Stimulated activated CD4-positive, alpha-beta T cell treated with anti-CD3 and anti-CD28 coated beads, TNF-alpha, amount 100 ng/mL, for 48 hours (primary cell): ENCODE data around the gene NRIP3.
A peak's percentile ranks its signal among the peaks of the same experiment; 100 is the strongest.
"Not testable (repeated sequence)": the region's sequence is repeated elsewhere in the genome, so short reads cannot be mapped to it uniquely, and the experiment has no call there.

ENCODE experiments used
- DNase-seq, 3 donors: peaks; one replicate each; pipeline ENCODE4 v3.0.0-alpha.2; 2020; ENCODE audit warnings: low read depth in 3 of 3

Gene NRIP3

GRCh38 chr11:8971924-8972316 is 31.9 kb downstream of the NRIP3 start:
- DNase-seq: no peak

DNA sequence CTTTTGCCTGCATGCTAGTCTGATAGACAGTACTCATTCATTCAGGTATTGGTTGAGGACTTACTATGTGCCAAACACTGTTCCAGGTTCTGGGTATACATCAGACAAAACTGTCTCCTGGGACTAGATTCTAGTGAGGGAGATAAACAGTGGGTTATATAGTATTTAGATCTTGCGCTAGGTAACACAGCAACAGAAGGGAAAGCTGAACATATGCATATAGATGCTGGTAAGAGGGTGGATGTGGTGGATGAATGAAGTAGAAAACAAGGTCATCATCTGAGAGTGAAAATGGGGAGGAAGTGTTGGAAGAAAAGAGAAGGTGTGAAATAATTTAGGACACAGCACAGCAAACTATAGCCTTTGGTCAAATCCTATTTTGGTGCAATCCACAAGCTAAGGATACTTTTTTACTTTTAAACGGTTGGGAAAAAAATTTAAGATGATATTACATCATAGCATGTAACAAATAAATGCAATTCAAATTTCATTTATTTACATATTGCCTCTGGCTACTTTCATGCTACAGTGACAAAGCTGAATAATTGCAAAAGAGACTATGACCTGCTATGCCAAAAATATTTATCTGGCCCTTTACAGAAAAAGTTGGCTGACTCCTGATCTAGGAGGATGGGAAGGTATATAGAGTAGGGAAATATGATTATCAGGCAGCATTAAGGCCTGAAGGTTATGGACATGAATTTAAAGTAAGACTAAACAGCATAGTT is 32.4 kb downstream of the NRIP3 start:
- DNase-seq: no peak

GRCh38 chr11:8967184-8967583 is 36.6 kb downstream of the NRIP3 start:
- no peak for DNase-seq

GRCh38 chr11:8964324-8965320 is 39.2 kb downstream of the NRIP3 start, which contains the start of gene TMEM9B:
TSS of gene TMEM9B (minus strand) at chr11:8964442. CDS start at chr11:8964313, 129 bp downstream.
- DNase-seq: peak; percentile 67 to 77 (median 71)

DNA sequence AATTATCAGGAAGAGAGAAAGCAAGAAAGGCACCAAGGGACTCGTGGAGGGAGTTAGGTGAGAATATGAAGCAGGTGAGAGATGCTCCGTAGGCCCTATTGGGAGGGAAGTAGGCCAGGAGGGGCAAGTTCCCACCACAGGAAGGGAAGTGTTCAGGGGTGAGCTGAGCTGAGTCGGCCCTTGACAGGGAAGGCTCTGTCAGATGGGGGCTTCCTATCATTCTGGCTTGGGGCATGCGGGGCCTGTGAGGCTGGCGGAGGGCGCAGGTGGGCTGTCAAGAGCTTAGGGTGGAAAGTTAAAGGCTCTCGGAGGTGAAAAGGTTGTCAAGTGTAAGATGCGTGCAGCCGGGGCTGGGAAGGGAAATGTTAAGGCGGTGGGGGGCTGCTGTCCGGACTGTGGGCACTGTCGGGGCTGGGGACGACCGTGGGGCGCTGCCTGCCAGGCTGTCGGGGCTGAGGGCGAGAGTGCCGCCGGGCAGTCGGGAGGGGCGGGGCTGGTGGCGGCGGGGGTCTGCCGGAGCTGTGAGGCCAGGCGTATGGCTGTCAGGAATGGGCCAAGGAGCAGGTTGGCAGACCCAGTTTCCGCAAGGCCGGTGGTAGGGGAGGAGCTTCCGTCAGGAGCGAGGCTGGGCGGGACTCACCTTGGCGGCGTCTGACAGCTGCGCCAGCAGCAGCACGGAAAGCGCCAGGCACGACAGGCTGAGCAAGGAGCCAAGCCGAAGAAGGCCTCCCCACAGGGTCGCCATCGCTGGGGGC is 40.1 kb downstream of the NRIP3 start:
- DNase-seq: peak; percentile 55 to 78 (median 59)

GRCh38 chr11:8962841-8963240 is 41.0 kb downstream of the NRIP3 start:
- DNase-seq: no peak

DNA sequence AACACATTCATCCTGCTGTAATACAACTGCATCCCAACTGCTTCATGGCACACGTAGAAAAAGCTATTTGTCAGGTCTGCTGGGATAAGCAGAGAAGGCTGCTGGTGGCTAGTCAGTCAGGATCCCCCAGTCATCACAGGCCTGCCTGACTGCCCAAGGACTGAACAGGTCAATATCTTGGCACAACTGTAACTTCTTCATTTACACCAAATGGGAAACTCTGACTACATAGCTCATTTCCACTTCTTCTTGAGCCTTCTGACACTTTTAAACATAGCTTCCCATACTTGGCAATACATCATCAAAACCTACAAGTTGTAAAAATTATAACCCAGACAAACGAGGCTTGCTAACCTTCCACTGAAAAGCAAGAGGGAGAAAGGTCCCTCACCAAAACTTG is 42.4 kb downstream of the NRIP3 start:
- DNase-seq: no peak

GRCh38 chr11:8959546-8960166 is 44.1 kb downstream of the NRIP3 start:
- peak in 1 of 3 donors; percentile 26 for DNase-seq

DNA sequence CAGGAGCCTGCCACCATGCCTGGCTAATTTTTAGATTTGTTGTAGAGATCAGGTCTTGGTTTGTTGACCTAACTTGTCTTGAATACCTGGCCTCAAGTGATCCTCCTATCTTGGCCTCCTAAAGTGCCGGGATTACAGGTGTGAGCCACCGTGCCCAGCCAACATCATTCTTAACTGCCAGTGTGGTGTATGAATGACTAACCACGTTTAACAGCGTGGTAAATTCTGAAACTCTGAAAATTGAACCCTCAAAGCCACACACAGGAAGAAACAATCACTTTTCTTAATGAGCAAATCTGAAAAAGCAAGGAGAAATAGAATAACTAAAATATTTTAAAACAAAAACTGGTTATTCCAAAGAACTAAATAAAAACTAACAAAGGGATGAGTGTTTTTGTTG is 46.9 kb downstream of the NRIP3 start:
- DNase-seq: no peak

DNA sequence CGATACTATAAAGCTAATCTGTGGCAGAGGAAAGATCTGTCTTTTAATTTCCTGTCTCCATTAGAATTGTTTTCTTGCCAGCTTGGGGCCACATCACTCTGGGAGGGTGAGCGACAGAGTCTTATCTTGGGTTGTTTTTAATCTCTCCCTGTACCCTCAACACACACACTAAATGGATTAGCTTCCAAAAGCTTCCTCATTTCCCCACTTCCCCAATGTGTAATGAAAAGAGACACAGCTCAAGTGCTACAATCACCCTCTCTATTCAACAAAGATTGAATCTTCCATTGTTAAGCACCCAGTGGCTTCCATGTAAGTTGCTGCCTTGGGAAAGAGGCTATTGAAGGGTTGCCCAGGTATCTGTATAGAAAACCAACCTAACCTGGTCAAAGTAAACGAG is 54.9 kb downstream of the NRIP3 start:
- DNase-seq: no peak

DNA sequence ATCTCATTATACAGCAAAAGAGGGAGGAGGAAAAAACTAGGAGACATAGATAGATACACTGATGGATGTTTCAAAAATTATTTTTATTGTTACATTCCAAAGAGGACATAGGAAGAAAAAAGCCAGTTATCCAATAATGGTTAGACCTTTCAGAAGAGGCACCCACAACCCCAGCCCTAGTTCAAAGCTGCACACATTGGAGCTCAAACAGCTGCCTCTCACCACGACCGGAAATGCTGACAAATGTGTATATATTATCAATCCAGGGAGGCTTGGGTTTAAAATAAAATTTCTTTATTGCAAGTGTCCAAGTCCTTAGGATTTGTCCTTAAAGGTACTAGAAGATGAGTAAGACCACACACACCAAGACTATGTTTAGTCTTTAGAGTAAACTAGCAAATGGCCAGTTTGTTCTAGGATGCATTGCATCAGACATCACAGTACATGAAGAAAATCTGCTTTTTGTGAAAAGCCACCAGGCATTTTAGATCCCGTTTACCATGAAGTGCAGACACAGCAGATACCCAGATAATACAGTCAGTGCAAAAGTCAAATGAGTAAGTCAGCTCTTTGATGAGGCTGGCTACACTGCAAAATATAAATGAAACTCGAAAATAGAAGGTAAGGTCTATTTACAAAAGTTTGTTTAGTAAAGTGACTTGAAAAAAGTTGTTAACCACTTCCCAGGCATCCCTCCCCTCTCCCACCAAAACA is 56.4 kb downstream of the NRIP3 start:
- no peak for DNase-seq

- DNase-seq: no peak
Measured at GRCh38 chr11:8942518-8943066, 61.2 kb downstream of the NRIP3 start, which contains the start of gene ASCL3. TSS of gene ASCL3 (minus strand) at chr11:8943016. CDS start at chr11:8938161, 4,855 bp downstream.

- no peak for DNase-seq
Measured at GRCh38 chr11:8941341-8942103, 62.3 kb downstream of the NRIP3 start.

DNA sequence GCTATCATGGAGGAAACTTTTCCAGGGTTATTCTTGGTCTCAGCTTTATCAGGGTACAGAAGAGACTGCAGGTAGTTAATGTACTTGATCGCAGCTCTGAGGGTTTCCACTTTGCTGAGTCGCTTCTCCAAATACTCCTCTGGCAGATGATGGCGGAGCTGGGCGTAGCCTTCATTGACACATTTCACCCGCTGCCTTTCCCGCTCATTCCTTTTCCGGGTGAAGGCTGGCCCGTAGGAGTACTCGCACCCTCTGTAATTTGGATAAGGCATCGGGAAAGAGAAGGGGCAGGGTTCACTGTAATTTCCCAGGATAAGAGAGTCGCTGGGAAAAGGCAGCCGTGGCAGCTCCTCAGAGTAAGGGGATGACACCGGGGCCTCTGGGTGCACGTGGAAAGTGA is 66.1 kb downstream of the NRIP3 start:
- DNase-seq: no peak

- no peak for DNase-seq
Measured at GRCh38 chr11:8937159-8937558, 66.6 kb downstream of the NRIP3 start.

DNA sequence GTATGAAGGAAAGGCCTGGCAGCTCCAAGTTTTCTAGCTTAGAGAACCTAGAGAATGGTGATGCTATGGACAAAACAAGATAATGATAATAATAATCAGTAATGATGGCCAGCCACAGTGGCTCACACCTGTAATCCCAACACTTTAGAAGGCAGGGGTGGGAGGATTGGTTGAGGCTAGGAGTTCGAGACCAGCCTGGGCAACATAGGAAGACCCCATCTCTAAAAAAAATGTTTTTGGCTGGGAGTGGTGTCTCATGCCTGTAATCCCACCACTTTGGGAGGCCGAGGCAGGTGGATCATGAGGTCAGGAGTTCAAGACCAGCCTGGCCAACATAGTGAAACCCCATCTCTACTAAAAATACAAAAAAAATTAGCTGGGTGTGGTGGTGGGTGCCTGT is 68.0 kb downstream of the NRIP3 start:
- DNase-seq: not testable (repeated sequence)

DNA sequence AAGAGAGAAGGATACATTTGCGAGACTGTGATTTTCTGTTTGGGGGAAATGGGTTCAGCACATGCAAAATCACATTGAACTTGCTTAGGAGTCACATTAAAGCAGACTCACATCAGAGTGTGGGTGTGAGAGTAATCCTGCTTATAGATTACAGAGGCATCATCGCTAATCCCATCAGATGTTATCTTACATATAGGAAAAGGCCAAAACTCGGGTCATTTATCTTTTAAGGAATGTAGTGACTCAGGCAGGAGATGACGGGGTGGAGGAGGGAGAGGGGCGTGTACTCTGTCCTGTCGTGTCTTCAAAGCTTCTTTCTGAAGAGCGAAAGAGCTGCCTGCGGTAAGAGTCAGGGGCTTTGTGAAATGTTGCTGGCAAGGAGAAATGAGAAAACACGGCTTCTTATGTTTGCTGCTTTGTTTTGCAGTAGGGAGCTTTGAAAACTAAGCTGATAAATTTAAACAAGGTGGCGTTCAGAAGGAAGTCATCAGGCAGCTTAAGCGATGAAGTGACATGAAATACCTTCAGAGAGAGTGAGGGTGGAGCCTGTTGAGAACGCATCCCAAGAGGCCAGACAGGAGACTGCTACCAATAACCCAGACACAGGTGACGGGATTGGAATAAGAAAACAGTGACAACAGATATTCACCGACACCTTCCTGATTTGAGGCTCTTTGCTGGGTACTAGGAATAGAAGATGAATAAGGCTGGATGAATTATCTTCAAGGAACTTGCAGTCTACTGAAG is 68.9 kb downstream of the NRIP3 start:
- DNase-seq: no peak

DNA sequence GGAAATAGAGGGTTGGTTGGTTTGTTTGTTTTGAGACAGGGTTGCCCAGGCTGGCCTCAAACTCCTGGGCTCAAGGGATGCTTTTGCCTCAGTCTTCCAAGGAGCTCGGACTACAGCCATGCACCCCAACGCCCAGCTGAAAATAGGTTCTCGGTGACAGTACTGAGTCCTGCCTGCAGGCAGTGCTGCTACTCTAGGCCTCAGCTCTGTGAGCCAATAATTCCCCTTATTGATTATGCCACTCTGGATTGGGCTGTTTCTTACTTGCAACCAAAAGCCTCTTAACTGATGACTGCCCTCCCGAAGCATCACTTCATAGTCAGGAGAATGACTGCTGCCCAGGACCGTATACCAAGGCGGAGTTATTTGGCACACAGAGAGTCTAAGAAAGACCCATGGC is 69.9 kb downstream of the NRIP3 start:
- DNase-seq: no peak
